Measurements from ENCODE around the gene SMIM14.

GRCh38 chr4:39682138-39682537 is 43.5 kb upstream of the SMIM14 start:
- TF ChIP-seq CTCF (IDR thresholded peaks at IDR 0.05; ENCODE audit: poor library complexity) = no peak
- no peak for TF ChIP-seq EZH2phosphoT487 (IDR thresholded peaks at IDR 0.05; ENCODE audit: low read depth, severe bottlenecking, unreplicated experiment)

All from hepatocyte (in vitro differentiated cells).